ENCODE results near the gene RIC1. TPM values are rescaled to one million over a fixed set of nuclear protein-coding genes. Genes with fewer than 3 reads are reported as not detected.
"Not testable (repeated sequence)": the region's sequence is repeated elsewhere in the genome, so short reads cannot be mapped to it uniquely, and the experiment has no call there.

The RIC1 gene
- polyA plus RNA-seq: 10 to 100 TPM in 1 of 4 donors, 1 to 10 TPM in 3; 3.9 to 16.5 (median 6.8) TPM
- long read RNA-seq, donor 1, full-length matches to known transcripts: 1 of 7 reads
- long read RNA-seq, donor 1, partial matches to known transcripts: 6 of 7 reads
- long read RNA-seq, donor 1, other reads (novel, unspliced or antisense): 0 of 7 reads
- long read RNA-seq, donor 2: 0 reads
- long read RNA-seq, donor 3: 0 reads
- long read RNA-seq, donor 4: 0 reads
- long read RNA-seq, donor 5: 0 reads
- long read RNA-seq, donor 6, partial matches to known transcripts: 0 of 1 reads
- long read RNA-seq, donor 6, other reads (novel, unspliced or antisense): 0 of 1 reads
- long read RNA-seq, donor 7: 0 reads
- long read RNA-seq, donor 8: 0 reads
- long read RNA-seq, donor 9, full-length matches to known transcripts: 1 of 1 reads
- long read RNA-seq, donor 9, partial matches to known transcripts: 0 of 1 reads
- long read RNA-seq, donor 9, other reads (novel, unspliced or antisense): 0 of 1 reads
- long read RNA-seq, donor 10: 0 reads

DNA sequence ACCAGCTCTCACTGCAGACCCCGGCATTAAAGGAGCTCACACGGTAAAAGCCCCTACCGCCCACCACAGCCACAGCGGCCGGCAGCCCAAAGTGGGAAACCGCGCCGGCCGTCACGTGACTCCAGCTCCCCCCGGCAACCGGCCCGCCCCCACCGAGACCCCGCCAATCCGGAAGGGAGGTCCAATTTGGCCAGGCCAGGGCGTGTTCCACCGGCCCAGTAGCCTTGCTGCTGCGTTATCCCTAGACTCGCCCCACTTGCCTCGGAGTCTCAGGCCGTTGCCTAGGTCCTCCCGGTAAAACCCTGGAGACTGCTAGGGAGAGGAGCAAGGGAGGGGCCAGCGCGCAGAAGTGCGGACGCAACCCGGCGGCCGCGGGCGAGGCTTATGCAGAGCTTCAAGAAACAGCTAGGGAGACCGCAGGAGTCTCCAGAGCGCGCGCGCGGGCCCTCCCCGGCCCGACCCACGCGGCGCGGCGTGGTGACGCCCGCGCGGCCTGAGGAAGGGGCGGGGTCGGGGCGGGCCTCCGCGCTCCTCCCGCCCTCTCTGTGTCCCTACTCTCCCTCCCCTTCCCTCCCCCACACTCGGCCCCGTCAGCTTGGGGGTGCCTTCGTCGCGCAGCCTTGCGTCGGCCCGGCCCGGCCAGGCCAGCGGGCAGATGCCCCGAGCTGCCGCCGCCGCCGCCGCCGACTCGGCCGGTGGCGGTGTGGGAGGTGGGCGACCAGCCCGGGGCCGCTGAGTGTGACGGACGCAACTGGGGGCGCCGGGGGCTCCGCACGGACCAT lies at the start of gene RIC1:
RIC1 (plus strand) TSS at position 578 of the 782 bp plus-strand sequence; CDS start at position 781, 203 bp downstream.
- peaks cover 0 to 8% (median 4%) of the 10 kb centered on the region in 3 donors for H3K4me1 ChIP-seq (ENCODE audit: control insufficient read depth in 3 of 3, insufficient read depth in 2 of 3, low read depth in 1 of 3, low read length in 2 of 3)
- FAIRE-seq: no peak
- no peaks in the 10 kb centered on the region for H3K27me3 ChIP-seq (ENCODE audit: control insufficient read depth in 3 of 3, insufficient read depth in 3 of 3, low read length in 3 of 3)
- no peaks in the 10 kb centered on the region for H3K9me3 ChIP-seq (ENCODE audit: control insufficient read depth in 2 of 2, insufficient read depth in 1 of 2, low read depth in 1 of 2, low read length in 1 of 2)
- 0% methylated on average over 47 to 84 of the region's 84 CpGs for WGBS, 3 donors
- no peaks in the 10 kb centered on the region for H3K36me3 ChIP-seq (ENCODE audit: control insufficient read depth in 3 of 3, insufficient read depth in 2 of 3, low read depth in 1 of 3, low read length in 3 of 3)
- peak; percentile 94 to 95 for DNase-seq
- H3K4me3 ChIP-seq (ENCODE audit: low read depth in 1 of 3, low read length in 3 of 3): peak within 1 kb of the TSS; percentile 91 to 100 (median 94)
- H3K27ac ChIP-seq (ENCODE audit: low read depth in 1 of 3, low read length in 2 of 3): peak within 1 kb of the TSS; percentile 98 to 100 (median 100)

GRCh38 chr9:5579881-5580280 lies 49.0 kb upstream of the RIC1 start:
- Histone ChIP-seq H3K4me3 (ENCODE audit: low read depth in 1 of 3, low read length in 3 of 3) (no peak overlapping the region), H3K27me3 (ENCODE audit: control insufficient read depth in 3 of 3, insufficient read depth in 3 of 3, low read length in 3 of 3) (no peaks in the 10 kb centered on the region), H3K9me3 (ENCODE audit: control insufficient read depth in 2 of 2, insufficient read depth in 1 of 2, low read depth in 1 of 2, low read length in 1 of 2) (no peaks in the 10 kb centered on the region), H3K27ac (ENCODE audit: low read depth in 1 of 3, low read length in 2 of 3) (no peak overlapping the region), H3K36me3 (ENCODE audit: control insufficient read depth in 3 of 3, insufficient read depth in 2 of 3, low read depth in 1 of 3, low read length in 3 of 3) (no peaks in the 10 kb centered on the region), H3K4me1 (ENCODE audit: control insufficient read depth in 3 of 3, insufficient read depth in 2 of 3, low read depth in 1 of 3, low read length in 2 of 3) (no peaks in the 10 kb centered on the region)
- FAIRE-seq (no peak), DNase-seq (no peak)
- WGBS, 3 donors: 91 to 97% (median 94%) methylated on average over 1 of the region's 1 CpG

GRCh38 chr9:5580650-5581049 lies 48.3 kb upstream of the RIC1 start:
- WGBS, 3 donors: 79 to 90% (median 90%) methylated on average over 3 of the region's 3 CpGs
- no peak overlapping the region for H3K4me3 ChIP-seq (ENCODE audit: low read depth in 1 of 3, low read length in 3 of 3)
- no peak for FAIRE-seq
- no peak overlapping the region for H3K27ac ChIP-seq (ENCODE audit: low read depth in 1 of 3, low read length in 2 of 3)
- no peaks in the 10 kb centered on the region for H3K36me3 ChIP-seq (ENCODE audit: control insufficient read depth in 3 of 3, insufficient read depth in 2 of 3, low read depth in 1 of 3, low read length in 3 of 3)
- H3K4me1 ChIP-seq (ENCODE audit: control insufficient read depth in 3 of 3, insufficient read depth in 2 of 3, low read depth in 1 of 3, low read length in 2 of 3): no peaks in the 10 kb centered on the region
- H3K27me3 ChIP-seq (ENCODE audit: control insufficient read depth in 3 of 3, insufficient read depth in 3 of 3, low read length in 3 of 3): no peaks in the 10 kb centered on the region
- H3K9me3 ChIP-seq (ENCODE audit: control insufficient read depth in 2 of 2, insufficient read depth in 1 of 2, low read depth in 1 of 2, low read length in 1 of 2): no peaks in the 10 kb centered on the region
- no peak for DNase-seq

DNA sequence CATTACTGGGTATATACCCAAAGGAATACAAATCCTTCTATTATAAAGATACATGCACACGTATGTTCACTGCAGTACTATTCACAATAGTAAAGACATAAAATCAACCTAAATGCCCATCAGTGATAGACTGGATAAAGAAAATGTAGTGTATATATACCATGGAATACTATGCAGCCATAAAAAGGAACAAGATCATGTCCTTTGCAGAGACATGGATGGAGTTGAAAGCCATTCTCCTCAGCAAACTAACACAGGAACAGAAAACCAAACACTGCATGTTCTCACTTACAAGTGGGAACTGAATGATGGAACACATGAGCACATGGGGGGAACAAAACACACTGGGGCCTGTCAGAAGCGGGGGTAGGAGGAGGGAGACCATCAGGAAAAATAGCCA lies 47.2 kb upstream of the RIC1 start:
- H3K4me1 ChIP-seq (ENCODE audit: control insufficient read depth in 3 of 3, insufficient read depth in 2 of 3, low read depth in 1 of 3, low read length in 2 of 3); H3K36me3 ChIP-seq (ENCODE audit: control insufficient read depth in 3 of 3, insufficient read depth in 2 of 3, low read depth in 1 of 3, low read length in 3 of 3); H3K9me3 ChIP-seq (ENCODE audit: control insufficient read depth in 2 of 2, insufficient read depth in 1 of 2, low read depth in 1 of 2, low read length in 1 of 2); H3K27me3 ChIP-seq (ENCODE audit: control insufficient read depth in 3 of 3, insufficient read depth in 3 of 3, low read length in 3 of 3); H3K27ac ChIP-seq (ENCODE audit: low read depth in 1 of 3, low read length in 2 of 3); H3K4me3 ChIP-seq (ENCODE audit: low read depth in 1 of 3, low read length in 3 of 3); FAIRE-seq; DNase-seq: not testable (repeated sequence)
- 93 to 100% (median 96%) methylated on average over 2 of the region's 2 CpGs for WGBS, 3 donors

DNA sequence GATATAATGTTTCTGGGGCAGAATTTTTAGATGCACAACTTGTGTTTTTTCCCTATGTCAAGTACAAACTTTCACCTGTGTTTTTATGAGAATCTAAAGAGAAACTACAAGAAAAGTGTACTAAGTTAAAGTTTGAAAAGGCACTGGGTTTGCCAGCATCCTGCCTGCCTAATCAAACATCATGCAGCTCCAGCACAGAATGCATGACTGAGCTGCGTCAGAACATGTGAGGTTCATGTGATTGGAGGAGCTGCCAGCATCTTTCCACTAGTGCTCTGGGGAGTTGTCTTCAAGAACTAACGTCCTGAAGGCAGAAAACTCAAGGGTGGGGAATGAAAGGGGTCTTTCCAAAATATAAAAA lies 46.1 kb upstream of the RIC1 start:
- 29 to 34% (median 32%) methylated on average over 2 of the region's 2 CpGs for WGBS, 3 donors
- H3K36me3 ChIP-seq (ENCODE audit: control insufficient read depth in 3 of 3, insufficient read depth in 2 of 3, low read depth in 1 of 3, low read length in 3 of 3): no peaks in the 10 kb centered on the region
- no peaks in the 10 kb centered on the region for H3K9me3 ChIP-seq (ENCODE audit: control insufficient read depth in 2 of 2, insufficient read depth in 1 of 2, low read depth in 1 of 2, low read length in 1 of 2)
- no peak for DNase-seq
- FAIRE-seq: no peak
- H3K27ac ChIP-seq (ENCODE audit: low read depth in 1 of 3, low read length in 2 of 3): no peak overlapping the region
- H3K27me3 ChIP-seq (ENCODE audit: control insufficient read depth in 3 of 3, insufficient read depth in 3 of 3, low read length in 3 of 3): no peaks in the 10 kb centered on the region
- no peak overlapping the region for H3K4me3 ChIP-seq (ENCODE audit: low read depth in 1 of 3, low read length in 3 of 3)
- H3K4me1 ChIP-seq (ENCODE audit: control insufficient read depth in 3 of 3, insufficient read depth in 2 of 3, low read depth in 1 of 3, low read length in 2 of 3): no peaks in the 10 kb centered on the region

DNA sequence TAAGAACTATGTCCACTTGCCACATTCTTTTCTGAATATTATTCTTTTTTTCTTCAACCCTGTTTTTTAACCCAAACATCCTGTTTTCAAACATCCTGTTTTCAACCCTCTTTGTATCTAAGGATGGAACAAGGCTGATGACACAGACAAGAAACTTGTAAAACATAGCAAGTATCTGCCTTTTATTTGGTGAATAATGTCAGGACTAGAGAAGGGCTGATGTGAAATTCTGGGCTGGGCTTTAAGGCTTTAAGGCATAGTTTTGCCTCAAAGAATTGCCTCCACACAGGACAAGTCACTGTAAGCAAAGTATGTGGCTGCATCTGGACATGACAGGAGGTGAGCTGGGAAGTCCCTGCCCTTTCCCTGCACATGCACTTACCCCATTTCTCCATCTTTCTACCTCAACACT lies 42.5 kb upstream of the RIC1 start:
- Histone ChIP-seq H3K36me3 (ENCODE audit: control insufficient read depth in 3 of 3, insufficient read depth in 2 of 3, low read depth in 1 of 3, low read length in 3 of 3) (no peaks in the 10 kb centered on the region), H3K27me3 (ENCODE audit: control insufficient read depth in 3 of 3, insufficient read depth in 3 of 3, low read length in 3 of 3) (no peaks in the 10 kb centered on the region), H3K27ac (ENCODE audit: low read depth in 1 of 3, low read length in 2 of 3) (peak overlapping the region in 1 of 3 donors; percentile 72), H3K4me1 (ENCODE audit: control insufficient read depth in 3 of 3, insufficient read depth in 2 of 3, low read depth in 1 of 3, low read length in 2 of 3) (no peaks in the 10 kb centered on the region), H3K4me3 (ENCODE audit: low read depth in 1 of 3, low read length in 3 of 3) (no peak overlapping the region), H3K9me3 (ENCODE audit: control insufficient read depth in 2 of 2, insufficient read depth in 1 of 2, low read depth in 1 of 2, low read length in 1 of 2) (no peaks in the 10 kb centered on the region)
- no peak for FAIRE-seq
- DNase-seq: no peak

- FAIRE-seq (no peak), DNase-seq (no peak)
- WGBS, 3 donors: 80 to 96% (median 89%) methylated on average over 1 of the region's 1 CpG
- H3K27ac ChIP-seq (ENCODE audit: low read depth in 1 of 3, low read length in 2 of 3): peak overlapping the region in 1 of 3 donors; percentile 72
- H3K4me1 ChIP-seq (ENCODE audit: control insufficient read depth in 3 of 3, insufficient read depth in 2 of 3, low read depth in 1 of 3, low read length in 2 of 3): no peaks in the 10 kb centered on the region
- H3K36me3 ChIP-seq (ENCODE audit: control insufficient read depth in 3 of 3, insufficient read depth in 2 of 3, low read depth in 1 of 3, low read length in 3 of 3): no peaks in the 10 kb centered on the region
- no peaks in the 10 kb centered on the region for H3K9me3 ChIP-seq (ENCODE audit: control insufficient read depth in 2 of 2, insufficient read depth in 1 of 2, low read depth in 1 of 2, low read length in 1 of 2)
- H3K27me3 ChIP-seq (ENCODE audit: control insufficient read depth in 3 of 3, insufficient read depth in 3 of 3, low read length in 3 of 3): no peaks in the 10 kb centered on the region
- H3K4me3 ChIP-seq (ENCODE audit: low read depth in 1 of 3, low read length in 3 of 3): no peak overlapping the region
Observed at GRCh38 chr9:5587024-5587423, 41.9 kb upstream of the RIC1 start.

- 85 to 94% (median 89%) methylated on average over 3 of the region's 3 CpGs for WGBS, 3 donors
- FAIRE-seq: no peak
Observed at GRCh38 chr9:5592231-5592630, 36.7 kb upstream of the RIC1 start.

More at GRCh38 chr9:5592231-5592630, 36.7 kb upstream of the RIC1 start:
- DNase-seq: no peak
- Histone ChIP-seq H3K4me1 (ENCODE audit: control insufficient read depth in 3 of 3, insufficient read depth in 2 of 3, low read depth in 1 of 3, low read length in 2 of 3) (no peaks in the 10 kb centered on the region), H3K36me3 (ENCODE audit: control insufficient read depth in 3 of 3, insufficient read depth in 2 of 3, low read depth in 1 of 3, low read length in 3 of 3) (no peaks in the 10 kb centered on the region), H3K27ac (ENCODE audit: low read depth in 1 of 3, low read length in 2 of 3) (no peak overlapping the region), H3K9me3 (ENCODE audit: control insufficient read depth in 2 of 2, insufficient read depth in 1 of 2, low read depth in 1 of 2, low read length in 1 of 2) (no peaks in the 10 kb centered on the region), H3K27me3 (ENCODE audit: control insufficient read depth in 3 of 3, insufficient read depth in 3 of 3, low read length in 3 of 3) (no peaks in the 10 kb centered on the region), H3K4me3 (ENCODE audit: low read depth in 1 of 3, low read length in 3 of 3) (no peak overlapping the region)

All from small intestine (tissue), 16 donors.